Dermis microvascular lymphatic vessel endothelial cell (primary cell): ENCODE results near the gene NUP210L. TPM values are rescaled to one million over a fixed set of nuclear protein-coding genes. Genes with fewer than 3 reads are reported as not detected.

Experiments used
- DNase-seq, 2 donors: peaks; one replicate each; pipeline versions ENCODE4 v3.0.0 to v3.0.0-alpha.2; 2010; ENCODE audit warnings: low read depth in 2 of 2
- total RNA-seq: library from RNA; depleted of rRNA; stranded (reverse); fragments of >200 nt; gene quantifications from 2 replicates; pipeline ENCODE4 v1.2.1, GENCODE V29; 2014

NUP210L gene
- total RNA-seq, 1 donor from 2014 or later: under 0.01 TPM

DNA sequence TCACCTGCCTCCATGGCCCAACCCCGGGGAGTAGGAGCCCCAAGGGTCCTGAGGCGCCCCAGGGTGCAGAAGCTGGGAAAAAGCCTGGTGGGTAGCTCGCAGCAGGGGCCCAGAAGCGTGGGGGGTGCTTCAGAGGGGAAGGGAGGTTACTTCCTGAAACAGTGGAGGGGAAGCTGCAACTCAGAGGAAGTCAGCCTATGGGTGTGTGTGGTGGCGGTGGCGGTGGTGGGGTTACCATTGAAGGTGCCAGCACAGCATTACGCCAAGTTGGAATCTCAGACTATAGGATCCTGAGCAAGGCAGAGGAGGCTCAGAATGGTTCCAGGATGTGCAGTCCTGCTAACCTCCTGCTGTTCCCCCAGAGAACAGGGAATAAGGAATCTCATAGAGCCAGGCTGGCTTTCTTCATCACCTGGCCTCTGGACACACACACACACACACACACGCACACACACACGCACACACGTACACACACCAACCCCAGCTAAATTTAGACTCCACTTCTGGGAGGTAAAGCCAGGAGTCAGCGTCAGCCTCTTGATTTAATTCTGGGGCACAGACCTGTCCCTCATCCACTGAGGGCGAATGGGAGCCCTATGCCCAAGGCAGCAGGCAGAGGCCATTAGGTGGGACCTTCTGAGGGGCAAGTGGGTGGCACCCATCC is 209.6 kb downstream of the NUP210L start:
- DNase-seq: peak; percentile 36 to 53

DNA sequence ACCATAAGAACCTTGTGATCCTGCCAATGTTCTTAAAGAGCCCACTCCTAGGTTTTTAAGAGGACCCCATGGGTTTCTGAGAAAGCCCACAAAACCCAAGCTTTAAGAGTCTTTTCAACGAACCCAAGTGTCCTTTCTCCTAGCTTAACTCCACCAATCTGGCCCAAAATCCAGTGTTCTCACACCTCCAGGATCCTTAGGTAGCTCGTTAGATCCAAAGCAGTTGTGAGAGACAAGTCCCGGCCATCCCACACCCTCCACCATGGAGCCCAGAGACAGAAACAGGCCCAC is 210.1 kb downstream of the NUP210L start:
- DNase-seq: no peak

DNA sequence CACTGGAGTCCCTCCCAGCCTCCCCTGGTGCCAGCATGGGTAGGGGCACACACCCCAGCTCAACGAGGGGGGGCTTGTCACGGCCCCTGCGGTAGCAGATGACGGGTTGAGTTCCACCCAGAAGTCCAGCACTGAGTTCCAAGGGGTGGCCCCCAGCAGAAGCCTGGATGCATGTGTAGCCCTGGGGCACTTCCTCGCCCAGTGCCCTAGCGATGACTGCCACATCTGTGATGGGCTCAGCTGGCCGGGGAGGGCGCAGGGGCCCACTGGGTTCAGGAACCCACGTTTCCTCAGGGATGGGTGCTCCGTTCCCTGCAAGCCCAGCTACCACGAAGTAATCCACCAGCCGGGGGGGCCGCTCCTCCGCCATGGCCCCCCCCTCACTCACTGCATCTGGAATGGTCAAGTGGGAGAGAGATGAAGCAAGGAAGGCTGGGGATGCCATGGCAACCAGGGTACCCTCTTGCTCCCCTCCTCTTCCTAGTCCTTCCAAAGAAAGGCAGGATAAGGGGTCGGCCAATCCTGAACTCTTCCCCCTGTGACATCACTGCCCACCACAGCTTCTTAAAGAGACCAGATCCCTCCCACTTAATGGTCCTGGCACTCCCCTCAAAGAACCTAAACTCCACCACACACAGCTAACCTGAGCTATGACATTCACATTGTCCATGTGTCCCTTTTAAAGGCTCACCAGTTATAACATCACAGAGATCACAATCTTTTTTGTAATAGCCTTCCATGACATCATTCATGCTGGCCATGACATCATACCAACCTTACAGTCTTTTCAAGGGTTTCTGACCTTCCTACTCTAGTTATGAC is 210.7 kb downstream of the NUP210L start:
- no peak for DNase-seq

DNA sequence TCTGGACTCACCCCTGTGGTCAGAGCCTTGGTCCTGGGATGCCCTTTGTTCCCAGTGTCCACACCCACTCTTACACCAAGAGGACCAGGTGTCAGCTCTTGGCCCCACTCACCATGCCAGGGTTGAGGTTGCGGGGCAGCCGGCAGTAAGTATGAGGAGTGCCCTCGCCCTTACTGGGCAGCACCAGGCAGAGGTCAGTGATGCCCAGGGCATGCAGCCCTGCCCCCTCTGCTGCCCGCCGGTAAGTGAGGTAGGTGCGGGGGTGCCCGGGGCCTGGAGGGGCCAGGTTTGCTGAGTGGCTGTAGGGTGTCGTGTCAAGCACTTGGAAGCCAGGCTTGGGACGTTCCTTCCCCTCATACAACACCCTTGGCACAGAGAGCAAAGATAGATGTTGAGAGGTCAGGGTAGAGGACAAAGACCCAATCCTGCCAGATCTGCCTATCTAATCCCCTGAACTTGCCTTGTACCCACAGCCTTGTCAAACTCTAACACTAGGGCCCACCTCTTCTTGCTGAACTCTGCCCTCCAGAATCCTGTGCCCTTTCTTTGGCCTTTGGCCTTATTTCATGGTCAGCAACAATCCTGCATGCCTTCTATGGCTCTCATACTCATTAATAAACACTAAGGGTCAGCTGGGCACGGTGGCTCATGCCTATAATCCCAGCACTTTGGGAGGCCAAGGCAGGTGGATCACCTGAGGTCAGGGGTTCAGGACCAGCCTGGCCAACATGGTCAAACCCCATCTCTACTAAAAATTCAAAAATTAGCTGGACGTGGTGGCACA is 211.9 kb downstream of the NUP210L start:
- no peak for DNase-seq

Other genes with a start within 250 kb of the NUP210L start
- 4.0 and 6.2 TPM in 2 replicates for gene GATAD2B, start 232.1 kb downstream of the NUP210L start, total RNA-seq
- 6.7 and 13.9 TPM in 2 replicates for gene DENND4B, start 208.4 kb downstream of the NUP210L start, total RNA-seq
- 2.3 and 3.3 TPM in 2 replicates for gene CRTC2, start 196.5 kb downstream of the NUP210L start, total RNA-seq
- gene SLC39A1, start 191.5 kb downstream of the NUP210L start, total RNA-seq: 86.8 and 136 TPM in 2 replicates
- gene CREB3L4, start 187.2 kb downstream of the NUP210L start, total RNA-seq: 6.8 and 8.7 TPM in 2 replicates
- gene JTB, start 177.4 kb downstream of the NUP210L start, total RNA-seq: 78.3 and 109 TPM in 2 replicates
- gene RAB13, start 168.7 kb downstream of the NUP210L start, total RNA-seq: 35.4 and 61.8 TPM in 2 replicates
- 1,374 and 1,459 TPM in 2 replicates for gene RPS27, start 164.3 kb downstream of the NUP210L start, total RNA-seq
- gene TPM3, start 37.0 kb upstream of the NUP210L start, total RNA-seq: 298 and 390 TPM in 2 replicates
- gene CFAP141, start 51.3 kb upstream of the NUP210L start, total RNA-seq: not detected in 2 replicates
- 34.9 and 49.2 TPM in 2 replicates for gene UBAP2L, start 65.9 kb upstream of the NUP210L start, total RNA-seq
- gene HAX1, start 117.6 kb upstream of the NUP210L start, total RNA-seq: 80.2 and 83.7 TPM in 2 replicates
- not detected in 2 replicates for gene AQP10, start 166.0 kb upstream of the NUP210L start, total RNA-seq
- gene ATP8B2, start 170.5 kb upstream of the NUP210L start, total RNA-seq: 44.6 and 53.3 TPM in 2 replicates